Mesenchymal stem cell (in vitro differentiated cells and primary cell): ENCODE measurements around the gene ABCA8.

Experiments used
- DNase-seq: peaks from one replicate; pipeline ENCODE4 v3.0.0-alpha.2; 2013
- H2AFZ ChIP-seq: one replicate; pipeline ENCODE4 v1.6.1; 2013; ENCODE audit warnings: low read depth, mild to moderate bottlenecking, control low read depth, inconsistent platforms, low read length, moderate library complexity
- H2AK5ac ChIP-seq: 2 replicates; pipeline ENCODE4 v1.6.1; 2013; ENCODE audit warnings: low read length, moderate library complexity, mild to moderate bottlenecking, inconsistent platforms; ENCODE audit not compliant: severe bottlenecking
- H2BK120ac ChIP-seq: one replicate; pipeline ENCODE4 v1.6.1; 2013; ENCODE audit warnings: low read depth, mild to moderate bottlenecking, inconsistent platforms, low read length, moderate library complexity
- H2BK12ac ChIP-seq, 2 experiments: one replicate each; pipeline ENCODE4 v1.6.1; 2013; ENCODE audit warnings: inconsistent platforms in 2 of 2, low read length in 2 of 2, mild to moderate bottlenecking in 2 of 2, moderate library complexity in 2 of 2, control low read depth in 1 of 2
- H2BK15ac ChIP-seq: one replicate; pipeline ENCODE4 v1.6.1; 2013; ENCODE audit warnings: mild to moderate bottlenecking, low read depth, inconsistent platforms; ENCODE audit not compliant: poor library complexity, severe bottlenecking
- H2BK5ac ChIP-seq: 2 replicates; pipeline ENCODE4 v1.6.1; 2013; ENCODE audit warnings: low read depth, mild to moderate bottlenecking, low read length, control low read depth, inconsistent platforms; ENCODE audit not compliant: poor library complexity, severe bottlenecking
- H3K14ac ChIP-seq, 2 experiments: one replicate each; pipeline ENCODE4 v1.6.1; 2013; ENCODE audit warnings: inconsistent platforms in 2 of 2, low read length in 2 of 2, control low read depth in 1 of 2, mild to moderate bottlenecking in 1 of 2, moderate library complexity in 1 of 2
- H3K18ac ChIP-seq, 2 experiments: one replicate each; pipeline ENCODE4 v1.6.1; 2013; ENCODE audit warnings: inconsistent platforms in 2 of 2, low read length in 2 of 2, control low read depth in 1 of 2, low read depth in 1 of 2, mild to moderate bottlenecking in 1 of 2
- H3K23ac ChIP-seq, 2 experiments: one replicate each; pipeline ENCODE4 v1.6.1; 2013; ENCODE audit warnings: inconsistent platforms in 2 of 2, low read length in 2 of 2, mild to moderate bottlenecking in 2 of 2, moderate library complexity in 2 of 2, control low read depth in 1 of 2
- H3K27ac ChIP-seq: 2 replicates; pipeline ENCODE4 v1.5.1; 2013; ENCODE audit warnings: mild to moderate bottlenecking, moderate library complexity, low read length, control low read depth, inconsistent platforms; ENCODE audit not compliant: poor library complexity, severe bottlenecking
- H3K27me3 ChIP-seq, 2 experiments: 2 replicates each; pipeline versions ENCODE4 v1.6.1 to v1.7.0; 2013; ENCODE audit warnings: low read length in 2 of 2, mild to moderate bottlenecking in 2 of 2, moderate library complexity in 2 of 2, control low read depth in 1 of 2, inconsistent platforms in 1 of 2; ENCODE audit not compliant: control insufficient read depth in 1 of 2, insufficient read depth in 1 of 2
- H3K36me3 ChIP-seq, 2 experiments: 2 replicates each; pipeline versions ENCODE4 v1.6.1 to v1.7.0; 2013; ENCODE audit warnings: low read length in 2 of 2, control low read depth in 1 of 2, inconsistent platforms in 1 of 2, low read depth in 1 of 2, mild to moderate bottlenecking in 1 of 2; ENCODE audit not compliant: insufficient read depth in 2 of 2, control insufficient read depth in 1 of 2
- H3K4ac ChIP-seq, 2 experiments: one replicate each; pipeline ENCODE4 v1.6.1; 2013; ENCODE audit warnings: inconsistent platforms in 2 of 2, low read length in 2 of 2, mild to moderate bottlenecking in 2 of 2, moderate library complexity in 2 of 2, control low read depth in 1 of 2, low read depth in 1 of 2
- H3K4me1 ChIP-seq: 2 replicates; pipeline ENCODE4 v1.6.1; 2013; ENCODE audit warnings: low read depth, low read length, control low read depth; ENCODE audit not compliant: control insufficient read depth, insufficient read depth
- H3K4me2 ChIP-seq: 2 replicates; pipeline ENCODE4 v1.6.1; 2013; ENCODE audit warnings: low read length, mild to moderate bottlenecking, inconsistent platforms; ENCODE audit not compliant: poor library complexity, severe bottlenecking
- H3K4me3 ChIP-seq, 2 experiments: 2 replicates each; pipeline versions ENCODE4 v1.5.1 to v1.7.0; 2013; ENCODE audit warnings: low read length in 2 of 2, mild to moderate bottlenecking in 2 of 2, control low read depth in 1 of 2, low read depth in 1 of 2; ENCODE audit not compliant: insufficient read depth in 1 of 2
- H3K79me1 ChIP-seq: replicated peaks from 2 replicates; pipeline ENCODE4 v1.6.1; 2013; ENCODE audit warnings: mild to moderate bottlenecking, control low read depth, low read length, inconsistent platforms; ENCODE audit not compliant: poor library complexity, severe bottlenecking
- H3K9ac ChIP-seq: 2 replicates; pipeline ENCODE4 v1.7.0; 2013; ENCODE audit warnings: mild to moderate bottlenecking, low read length, moderate library complexity
- H3K9me3 ChIP-seq: 2 replicates; pipeline ENCODE4 v1.7.0; 2013; ENCODE audit warnings: mild to moderate bottlenecking, low read length; ENCODE audit not compliant: control insufficient read depth
- H4K8ac ChIP-seq: one replicate; pipeline ENCODE4 v1.6.1; 2013; ENCODE audit warnings: inconsistent platforms, mild to moderate bottlenecking, low read length, moderate library complexity
- H4K91ac ChIP-seq: one replicate; pipeline ENCODE4 v1.6.1; 2013; ENCODE audit warnings: mild to moderate bottlenecking, low read length, inconsistent platforms
- whole genome bisulfite sequencing: methylation state at CpG from one replicate; pipeline ENCODE4 v1.1.7; 2013; ENCODE audit warnings: mixed read lengths; 5-methylcytosine and 5-hydroxymethylcytosine counted together

ABCA8 gene

GRCh38 chr17:68910251-68910705, 44.9 kb downstream of the ABCA8 start:
- no peaks in the 10 kb centered on the region for H3K79me1 ChIP-seq
- no peak overlapping the region for H2AFZ ChIP-seq
- H3K27ac ChIP-seq: peak overlapping the region; percentile 13
- no peak overlapping the region for H3K4me3 ChIP-seq
- no peak overlapping the region for H3K23ac ChIP-seq
- H3K36me3 ChIP-seq: peaks cover 0 to 61% of the 10 kb centered on the region in 2 experiments
- H2BK12ac ChIP-seq: peak overlapping the region in 1 of 2 experiments; percentile 96
- DNase-seq: peak; percentile 29
- peak overlapping the region; percentile 89 for H3K9ac ChIP-seq
- no peak overlapping the region for H3K4me2 ChIP-seq
- H2BK120ac ChIP-seq: peak overlapping the region; percentile 6
- peaks cover 10% of the 10 kb centered on the region for H3K4me1 ChIP-seq
- WGBS: 68% methylated on average over 5 of the region's 5 CpGs
- H2BK15ac ChIP-seq: peak overlapping the region; percentile 39
- H3K18ac ChIP-seq: peak overlapping the region; percentile 47 to 79
- peaks cover 18% of the 10 kb centered on the region for H3K9me3 ChIP-seq
- no peak overlapping the region for H2AK5ac ChIP-seq
- H3K4ac ChIP-seq: peak overlapping the region; percentile 10 to 37
- peak overlapping the region; percentile 94 for H4K91ac ChIP-seq
- no peak overlapping the region for H2BK5ac ChIP-seq
- H3K14ac ChIP-seq: peak overlapping the region in 1 of 2 experiments; percentile 44
- H4K8ac ChIP-seq: peak overlapping the region; percentile 70
- no peaks in the 10 kb centered on the region for H3K27me3 ChIP-seq

GRCh38 chr17:68909066-68909465, 46.1 kb downstream of the ABCA8 start:
- peak overlapping the region; percentile 89 for H3K9ac ChIP-seq
- H2BK12ac ChIP-seq: no peak overlapping the region
- H3K27me3 ChIP-seq: no peaks in the 10 kb centered on the region
- no peak overlapping the region for H4K8ac ChIP-seq
- WGBS: 0% methylated on average over 1 of the region's 1 CpG
- no peak overlapping the region for H2BK15ac ChIP-seq
- H3K4ac ChIP-seq: no peak overlapping the region
- H3K4me3 ChIP-seq: peak overlapping the region in 1 of 2 experiments; percentile 40
- peak overlapping the region; percentile 81 for H3K27ac ChIP-seq
- H3K4me1 ChIP-seq: peaks cover 10% of the 10 kb centered on the region
- H3K23ac ChIP-seq: no peak overlapping the region
- H2BK120ac ChIP-seq: no peak overlapping the region
- H2AK5ac ChIP-seq: no peak overlapping the region
- H3K79me1 ChIP-seq: no peaks in the 10 kb centered on the region
- peaks cover 0 to 60% of the 10 kb centered on the region in 2 experiments for H3K36me3 ChIP-seq
- H4K91ac ChIP-seq: no peak overlapping the region
- H2BK5ac ChIP-seq: no peak overlapping the region
- peaks cover 7% of the 10 kb centered on the region for H3K9me3 ChIP-seq
- H3K14ac ChIP-seq: no peak overlapping the region
- no peak overlapping the region for H2AFZ ChIP-seq
- peak; percentile 98 for DNase-seq
- no peak overlapping the region for H3K18ac ChIP-seq
- H3K4me2 ChIP-seq: no peak overlapping the region

GRCh38 chr17:68908045-68908444, 47.1 kb downstream of the ABCA8 start:
- H3K79me1 ChIP-seq: no peaks in the 10 kb centered on the region
- DNase-seq: no peak
- no peaks in the 10 kb centered on the region for H3K27me3 ChIP-seq
- H3K4me2 ChIP-seq: no peak overlapping the region
- 67% methylated on average over 1 of the region's 2 CpGs for WGBS
- H3K23ac ChIP-seq: no peak overlapping the region
- H4K91ac ChIP-seq: no peak overlapping the region
- peak overlapping the region in 1 of 2 experiments; percentile 28 for H3K18ac ChIP-seq
- H3K9me3 ChIP-seq: no peaks in the 10 kb centered on the region
- H3K14ac ChIP-seq: no peak overlapping the region
- H3K27ac ChIP-seq: no peak overlapping the region
- peak overlapping the region in 1 of 2 experiments; percentile 41 for H2BK12ac ChIP-seq
- H2AFZ ChIP-seq: no peak overlapping the region
- H3K4me1 ChIP-seq: peaks cover 10% of the 10 kb centered on the region
- no peak overlapping the region for H2BK5ac ChIP-seq
- no peak overlapping the region for H3K4me3 ChIP-seq
- H3K4ac ChIP-seq: no peak overlapping the region
- H3K9ac ChIP-seq: peak overlapping the region; percentile 89
- peaks cover 0 to 65% of the 10 kb centered on the region in 2 experiments for H3K36me3 ChIP-seq
- peak overlapping the region; percentile 38 for H2BK120ac ChIP-seq
- no peak overlapping the region for H2BK15ac ChIP-seq
- no peak overlapping the region for H4K8ac ChIP-seq
- H2AK5ac ChIP-seq: no peak overlapping the region

GRCh38 chr17:68906638-68907037, 48.6 kb downstream of the ABCA8 start:
- no peak overlapping the region for H3K4me2 ChIP-seq
- H3K9me3 ChIP-seq: no peaks in the 10 kb centered on the region
- H2AFZ ChIP-seq: no peak overlapping the region
- H2BK12ac ChIP-seq: no peak overlapping the region
- H3K4me3 ChIP-seq: no peak overlapping the region
- no peak overlapping the region for H2BK5ac ChIP-seq
- peaks cover 0 to 67% of the 10 kb centered on the region in 2 experiments for H3K36me3 ChIP-seq
- no peak overlapping the region for H3K9ac ChIP-seq
- H4K91ac ChIP-seq: no peak overlapping the region
- H3K79me1 ChIP-seq: no peaks in the 10 kb centered on the region
- peak; percentile 16 for DNase-seq
- H2BK15ac ChIP-seq: no peak overlapping the region
- H3K27me3 ChIP-seq: no peaks in the 10 kb centered on the region
- peaks cover 10% of the 10 kb centered on the region for H3K4me1 ChIP-seq
- H3K14ac ChIP-seq: no peak overlapping the region
- no CpG with 5 or more reads among the region's 3 CpGs for WGBS
- no peak overlapping the region for H3K27ac ChIP-seq
- no peak overlapping the region for H3K18ac ChIP-seq
- no peak overlapping the region for H2BK120ac ChIP-seq
- no peak overlapping the region for H3K23ac ChIP-seq
- H3K4ac ChIP-seq: no peak overlapping the region
- H2AK5ac ChIP-seq: no peak overlapping the region
- H4K8ac ChIP-seq: no peak overlapping the region
